Astrocyte (in vitro differentiated cells and primary cell): ENCODE data around the gene FGFR3. TPM values are rescaled to one million over a fixed set of nuclear protein-coding genes. Genes with fewer than 3 reads are reported as not detected.

ENCODE experiments used
- DNase-seq: peaks from one replicate; pipeline ENCODE4 v3.0.0-alpha.2; 2010; ENCODE audit warnings: low read depth
- FAIRE-seq: peaks from 2 replicates; lab custom pipeline; 2011; peaks lifted over from hg19 to GRCh38; lab: Jason Lieb, UNC
- H2AFZ ChIP-seq: 2 replicates; pipeline ENCODE4 v1.6.0; 2012; ENCODE audit warnings: low read depth, low read length, inconsistent platforms
- H3K27ac ChIP-seq: 2 replicates; pipeline ENCODE4 v1.5.1; 2011; ENCODE audit warnings: low read depth, low read length, inconsistent platforms
- H3K27me3 ChIP-seq: 2 replicates; pipeline ENCODE4 v1.6.0; 2011; ENCODE audit warnings: low read length, inconsistent platforms; ENCODE audit not compliant: insufficient read depth
- H3K36me3 ChIP-seq: 2 replicates; pipeline ENCODE4 v1.5.1; 2011; ENCODE audit warnings: low read length, inconsistent platforms; ENCODE audit not compliant: insufficient read depth
- H3K4me1 ChIP-seq: 2 replicates; pipeline ENCODE4 v1.5.1; 2011; ENCODE audit warnings: low read length, inconsistent platforms; ENCODE audit not compliant: insufficient read depth
- H3K4me2 ChIP-seq: 2 replicates; pipeline ENCODE4 v1.6.0; 2012; ENCODE audit warnings: low read length, inconsistent platforms
- H3K4me3 ChIP-seq: 2 replicates; pipeline ENCODE4 v1.5.1; 2011; ENCODE audit warnings: low read depth, mild to moderate bottlenecking, low read length, inconsistent platforms; ENCODE audit not compliant: insufficient read depth
- H3K79me2 ChIP-seq: 2 replicates; pipeline ENCODE4 v1.6.0; 2012; ENCODE audit warnings: mild to moderate bottlenecking, low read length, inconsistent platforms; ENCODE audit not compliant: insufficient read depth
- H3K9ac ChIP-seq: 2 replicates; pipeline ENCODE4 v1.6.0; 2012; ENCODE audit warnings: mild to moderate bottlenecking, low read length, inconsistent platforms
- H3K9me3 ChIP-seq: 2 replicates; pipeline ENCODE4 v1.5.1; 2012; ENCODE audit warnings: low read depth, mild to moderate bottlenecking, low read length, inconsistent platforms; ENCODE audit not compliant: insufficient read depth
- H4K20me1 ChIP-seq: 2 replicates; pipeline ENCODE4 v1.6.0; 2012; ENCODE audit warnings: low read length, inconsistent platforms; ENCODE audit not compliant: insufficient read depth
- H3K27ac Mint-ChIP-seq: one replicate; pipeline ENCODE4 v1.8.0; 2021; ENCODE audit warnings: mild to moderate bottlenecking, mixed read lengths; ENCODE audit not compliant: unreplicated experiment
- H3K27me3 Mint-ChIP-seq: one replicate; pipeline ENCODE4 v1.8.0; 2021; ENCODE audit warnings: low read depth, mixed read lengths; ENCODE audit not compliant: unreplicated experiment
- H3K36me3 Mint-ChIP-seq: one replicate; pipeline ENCODE4 v1.8.0; 2021; ENCODE audit warnings: low read depth, mixed read lengths; ENCODE audit not compliant: unreplicated experiment
- H3K4me1 Mint-ChIP-seq: one replicate; pipeline ENCODE4 v1.8.0; 2021; ENCODE audit warnings: low read depth, mixed read lengths; ENCODE audit not compliant: unreplicated experiment
- H3K4me3 Mint-ChIP-seq: one replicate; pipeline ENCODE4 v1.8.0; 2021; ENCODE audit warnings: mild to moderate bottlenecking, moderate library complexity, mixed read lengths; ENCODE audit not compliant: unreplicated experiment
- H3K9me3 Mint-ChIP-seq: one replicate; pipeline ENCODE4 v1.8.0; 2021; ENCODE audit warnings: mild to moderate bottlenecking, mixed read lengths; ENCODE audit not compliant: unreplicated experiment
- CTCF ChIP-seq: IDR thresholded peaks from 2 replicates; pipeline ENCODE4 v1.5.1; 2011; ENCODE audit warnings: low read depth, mild to moderate bottlenecking, inconsistent platforms, low read length, moderate library complexity; ENCODE audit not compliant: insufficient read depth
- EZH2 ChIP-seq: IDR thresholded peaks from 2 replicates; pipeline ENCODE4 v1.6.1; 2012; ENCODE audit warnings: mild to moderate bottlenecking, low read length, inconsistent platforms; ENCODE audit not compliant: insufficient read depth
- total RNA-seq: library from RNA; stranded (reverse); gene quantifications from 2 replicates; pipeline ENCODE4 v1.2.1, GENCODE V29; 2021

The FGFR3 gene
- total RNA-seq, 1 donor from 2014 or later: 3.9 TPM

- Histone ChIP-seq H3K9me3 (no peaks in the 10 kb centered on the region), H3K4me2 (no peak overlapping the region), H3K27me3 (peaks cover 2% of the 10 kb centered on the region), H2AFZ (no peak overlapping the region), H3K79me2 (no peaks in the 10 kb centered on the region), H3K4me3 (no peak overlapping the region), H4K20me1 (peaks cover 6% of the 10 kb centered on the region), H3K36me3 (no peaks in the 10 kb centered on the region), H3K27ac (no peak overlapping the region), H3K9ac (no peak overlapping the region), H3K4me1 (no peaks in the 10 kb centered on the region)
- H3K4me3 Mint-ChIP-seq: no peak overlapping the region
- H3K27ac Mint-ChIP-seq: no peak overlapping the region
- DNase-seq (no peak), FAIRE-seq (no peak)
- H3K4me1 Mint-ChIP-seq: no peaks in the 10 kb centered on the region
- H3K9me3 Mint-ChIP-seq: no peaks in the 10 kb centered on the region
- H3K27me3 Mint-ChIP-seq: peaks cover 14% of the 10 kb centered on the region
- H3K36me3 Mint-ChIP-seq: no peaks in the 10 kb centered on the region
- no peak for TF ChIP-seq CTCF
- no peak for TF ChIP-seq EZH2
Measured at GRCh38 chr4:1786544-1787362, 6.3 kb upstream of the FGFR3 start.

- Histone ChIP-seq H3K9ac (no peak overlapping the region), H2AFZ (no peak overlapping the region), H3K36me3 (no peaks in the 10 kb centered on the region), H3K79me2 (no peaks in the 10 kb centered on the region), H3K27ac (no peak overlapping the region), H3K27me3 (peaks cover 6% of the 10 kb centered on the region), H3K9me3 (no peaks in the 10 kb centered on the region), H3K4me2 (no peak overlapping the region), H3K4me3 (no peak overlapping the region), H4K20me1 (peaks cover 6% of the 10 kb centered on the region), H3K4me1 (no peaks in the 10 kb centered on the region)
- Mint-ChIP-seq H3K9me3 (no peaks in the 10 kb centered on the region), H3K36me3 (no peaks in the 10 kb centered on the region), H3K27ac (no peak overlapping the region), H3K4me1 (no peaks in the 10 kb centered on the region), H3K4me3 (no peak overlapping the region), H3K27me3 (peaks cover 14% of the 10 kb centered on the region)
- TF ChIP-seq CTCF (no peak), EZH2 (no peak)
- DNase-seq (no peak), FAIRE-seq (no peak)
Measured at GRCh38 chr4:1787411-1788077, 5.5 kb upstream of the FGFR3 start.
